Kasumi-1 (cell line): ENCODE data around the gene PHLDB2.
A peak's percentile ranks its signal among the peaks of the same experiment; 100 is the strongest.

Source experiments
- DNase-seq, 2 experiments: peaks; one replicate each; lab custom pipeline; 2025; lab: John Stamatoyannopoulos, UW

The PHLDB2 gene

GRCh38 chr3:111851511-111851954, 7.5 kb upstream of the PHLDB2 start:
- DNase-seq: peak; percentile 42 to 57

DNA sequence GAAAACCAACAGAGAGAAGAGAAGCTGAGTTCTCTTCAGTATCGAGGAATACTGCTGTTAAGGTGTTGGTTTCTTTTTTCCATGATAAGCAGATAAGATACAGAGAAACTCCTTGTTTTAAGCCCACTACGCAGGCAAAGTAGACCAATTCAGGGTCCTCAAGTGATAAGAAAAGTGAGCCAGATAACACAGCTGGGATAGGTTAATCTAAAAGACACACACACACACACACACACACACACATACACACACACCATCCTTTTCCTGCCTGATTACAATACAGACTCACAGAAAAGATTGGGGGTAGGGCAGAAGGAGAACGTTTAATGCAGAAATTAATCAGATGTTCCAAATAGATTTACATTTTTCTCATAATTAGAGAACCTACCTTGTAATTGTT, 6.5 kb upstream of the PHLDB2 start:
- no peak for DNase-seq

DNA sequence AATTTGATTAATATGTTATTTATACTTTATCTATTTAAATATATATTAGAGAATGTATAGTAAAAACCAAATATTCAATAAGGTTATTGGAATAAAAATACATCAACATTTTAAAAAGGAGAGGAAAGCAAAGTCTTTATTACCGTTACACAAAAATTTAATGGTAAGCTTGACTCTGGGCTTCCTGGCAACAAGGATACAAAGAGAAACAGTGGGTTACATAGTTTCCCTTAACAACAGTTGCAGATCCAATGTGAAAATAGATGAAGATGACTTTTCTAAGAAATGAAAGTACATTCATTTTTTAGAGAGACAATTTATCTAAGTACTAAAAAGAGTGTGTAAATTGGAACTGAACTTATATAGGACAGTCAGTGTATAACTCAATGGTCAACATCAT, 6.0 kb upstream of the PHLDB2 start:
- DNase-seq: no peak

- no peak for DNase-seq
Observed at GRCh38 chr3:111854990-111855389, 4.1 kb upstream of the PHLDB2 start.

DNA sequence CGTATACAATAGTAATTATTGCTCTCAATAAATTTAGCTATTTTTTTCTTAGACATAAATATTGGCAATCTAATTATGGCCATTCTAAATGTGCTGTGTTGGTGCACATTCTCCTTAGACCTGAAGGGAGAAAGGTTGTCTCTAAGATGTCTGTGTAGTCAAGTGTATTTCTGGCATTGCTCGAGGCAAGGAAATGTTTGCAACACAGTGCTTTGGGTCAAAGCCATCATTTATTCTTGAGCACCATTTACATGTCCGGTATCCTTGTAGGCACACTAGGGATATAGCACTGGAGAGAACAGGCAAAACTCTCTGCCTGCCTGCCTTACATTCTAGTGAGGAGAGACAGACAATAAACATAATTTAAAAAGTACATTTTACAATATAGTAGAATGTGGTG, 2.6 kb upstream of the PHLDB2 start:
- no peak for DNase-seq

DNA sequence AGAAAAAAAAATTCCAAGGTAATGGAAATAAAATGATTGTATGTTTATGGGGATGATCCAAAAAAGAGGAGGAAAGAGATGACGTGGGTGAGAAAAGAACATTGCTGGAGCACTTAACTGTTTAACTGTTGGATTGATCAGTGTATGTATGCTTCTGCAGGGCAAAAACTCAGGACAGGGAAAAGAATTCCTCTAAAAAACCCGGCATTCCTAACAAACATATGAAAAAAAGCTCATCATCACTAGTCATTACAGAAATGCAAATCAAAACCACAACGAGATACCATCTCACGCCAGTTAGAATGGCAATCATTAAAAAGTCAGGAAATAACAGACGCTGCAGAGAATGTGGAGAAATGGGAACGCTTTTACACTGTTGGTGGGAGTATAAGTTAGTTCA, 1.6 kb upstream of the PHLDB2 start:
- DNase-seq: no peak

GRCh38 chr3:111858642-111859041, 423 bp upstream of the PHLDB2 start:
- DNase-seq: no peak

DNA sequence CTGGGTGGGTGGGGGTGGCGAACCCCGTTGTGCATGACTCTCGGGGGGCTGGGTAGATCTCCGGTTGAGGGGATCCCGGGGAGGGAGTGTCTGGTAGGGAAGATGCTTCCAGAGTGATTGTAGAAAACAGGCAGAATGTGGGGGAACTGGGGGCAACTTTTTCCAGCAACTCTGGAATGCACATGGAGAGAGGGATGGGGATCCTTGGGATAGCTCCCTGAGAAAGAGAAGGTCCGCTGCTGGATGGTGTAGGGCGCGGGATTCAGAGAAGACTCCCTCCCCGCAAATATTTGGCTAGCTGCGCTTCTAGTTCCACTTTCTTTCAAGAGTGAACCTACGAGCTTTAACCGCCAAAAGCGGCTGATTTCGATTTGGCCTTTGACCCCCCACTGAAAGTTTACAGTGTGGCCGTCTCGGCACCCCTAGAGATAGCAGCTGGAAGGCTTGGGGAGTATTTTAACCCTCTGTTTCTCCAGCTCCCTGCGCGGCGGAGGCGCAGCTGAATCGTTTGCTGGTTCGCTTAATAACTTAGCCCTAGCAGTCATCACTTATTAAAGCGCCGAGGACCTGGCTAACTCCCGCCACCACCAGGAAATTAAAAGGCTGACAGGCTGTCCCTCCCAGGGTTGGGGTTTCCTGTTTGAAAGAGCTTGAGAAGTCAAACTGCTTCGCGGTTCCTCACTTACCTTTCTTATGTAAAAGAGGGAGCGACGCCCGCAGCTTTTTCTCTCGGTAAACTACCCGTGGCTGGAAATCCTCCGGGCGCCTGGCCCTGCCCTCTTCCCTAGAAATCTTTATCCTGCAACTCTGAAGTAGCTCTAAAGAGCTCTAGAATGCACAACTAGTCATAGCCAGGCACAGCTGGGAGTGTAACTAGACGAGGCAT, 1.2 kb downstream of the PHLDB2 start:
- DNase-seq: peak; percentile 59 to 68

GRCh38 chr3:111861391-111861790, 2.3 kb downstream of the PHLDB2 start:
- no peak for DNase-seq

GRCh38 chr3:111862415-111862814, 3.4 kb downstream of the PHLDB2 start:
- DNase-seq: no peak

DNA sequence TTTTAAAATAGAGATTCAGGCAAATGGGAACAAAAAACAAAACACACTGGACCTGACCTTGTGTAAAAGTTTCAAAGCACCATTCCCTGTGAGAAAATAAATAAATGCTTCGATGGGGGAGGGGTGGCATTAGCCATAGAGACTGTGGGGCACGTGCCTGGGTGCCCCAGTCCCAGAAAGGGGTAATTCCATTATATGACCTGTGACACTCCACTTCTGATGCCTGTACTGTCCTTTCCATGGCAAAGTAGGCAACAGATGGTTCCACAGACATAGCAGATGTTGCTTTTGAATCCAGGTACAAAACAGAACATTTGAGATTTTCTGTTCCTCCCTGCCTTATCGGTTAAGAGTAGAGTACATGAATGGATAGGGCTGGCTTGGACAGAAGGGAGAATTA, 3.9 kb downstream of the PHLDB2 start:
- no peak for DNase-seq

DNA sequence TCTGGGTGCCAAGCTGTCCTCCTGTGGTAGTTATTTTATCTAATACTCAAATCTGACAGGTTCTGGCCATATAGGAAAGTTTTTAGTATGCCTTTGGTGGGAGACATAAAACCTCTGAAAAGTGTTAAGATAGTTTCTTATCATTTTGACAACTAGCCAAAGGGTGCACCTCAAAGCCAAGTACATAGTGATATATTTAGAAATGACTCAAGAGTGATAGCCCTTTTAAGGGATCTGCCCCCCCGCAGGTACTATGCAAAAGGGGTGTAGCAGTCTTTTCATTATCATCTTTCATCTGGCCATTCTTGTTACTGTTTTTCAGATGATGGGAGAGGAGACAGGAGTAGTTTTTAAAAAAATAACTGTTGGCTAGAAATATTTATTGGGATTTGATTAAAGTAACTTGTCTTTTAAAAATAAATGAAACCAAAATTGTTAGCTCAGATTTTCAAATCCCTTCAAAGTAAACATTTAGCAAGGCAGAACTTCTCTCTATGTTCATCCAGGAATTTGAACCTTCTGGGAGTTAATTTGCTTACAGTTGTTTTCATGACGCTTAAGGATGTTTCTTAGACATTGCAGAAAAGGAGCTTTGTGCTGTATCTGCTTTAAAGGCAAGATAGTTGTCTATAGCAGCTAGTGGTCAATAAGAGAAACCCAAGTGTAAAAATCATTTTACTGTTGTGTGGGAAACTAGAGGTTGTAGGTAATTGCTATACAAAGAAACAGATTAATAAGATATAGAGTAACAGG, 5.1 kb downstream of the PHLDB2 start:
- no peak for DNase-seq

DNA sequence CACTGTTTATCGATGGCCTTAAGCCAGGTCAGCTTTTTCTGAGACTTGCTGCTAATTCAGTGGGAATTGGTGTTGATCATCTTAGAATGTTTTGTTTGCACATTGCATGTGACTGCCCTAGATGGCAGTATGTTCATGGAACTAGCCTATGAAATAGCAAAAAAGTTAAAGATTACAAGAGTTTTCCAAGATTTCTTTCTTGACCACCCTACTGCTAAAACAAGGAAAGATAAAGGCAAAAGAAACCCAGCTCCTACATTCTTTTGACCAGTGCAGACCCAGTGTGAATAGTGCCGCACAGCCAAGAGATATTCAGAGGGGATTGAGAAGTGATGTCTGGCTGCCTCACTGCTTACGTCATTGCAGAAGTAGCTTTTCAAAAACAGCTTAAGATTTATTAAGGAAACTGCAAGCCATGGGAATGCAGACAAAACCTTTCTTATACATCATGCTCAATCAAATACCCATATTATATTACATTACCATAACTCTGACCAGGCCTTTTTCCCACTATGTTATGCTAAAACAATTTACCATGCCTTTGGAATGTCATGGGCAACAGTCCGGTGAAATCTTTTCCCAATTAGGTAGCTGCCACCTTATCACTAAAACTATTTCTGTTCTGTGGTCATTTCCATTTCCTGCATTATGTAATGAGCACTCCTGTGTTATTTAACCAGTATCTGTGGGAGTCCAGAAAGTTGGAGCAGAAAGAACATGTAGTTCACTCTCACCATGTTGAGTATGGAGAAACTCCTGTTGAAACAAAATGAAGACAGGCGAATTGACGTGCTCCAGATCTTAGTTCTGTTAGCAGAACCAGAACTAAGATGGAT, 6.0 kb downstream of the PHLDB2 start:
- no peak for DNase-seq

DNA sequence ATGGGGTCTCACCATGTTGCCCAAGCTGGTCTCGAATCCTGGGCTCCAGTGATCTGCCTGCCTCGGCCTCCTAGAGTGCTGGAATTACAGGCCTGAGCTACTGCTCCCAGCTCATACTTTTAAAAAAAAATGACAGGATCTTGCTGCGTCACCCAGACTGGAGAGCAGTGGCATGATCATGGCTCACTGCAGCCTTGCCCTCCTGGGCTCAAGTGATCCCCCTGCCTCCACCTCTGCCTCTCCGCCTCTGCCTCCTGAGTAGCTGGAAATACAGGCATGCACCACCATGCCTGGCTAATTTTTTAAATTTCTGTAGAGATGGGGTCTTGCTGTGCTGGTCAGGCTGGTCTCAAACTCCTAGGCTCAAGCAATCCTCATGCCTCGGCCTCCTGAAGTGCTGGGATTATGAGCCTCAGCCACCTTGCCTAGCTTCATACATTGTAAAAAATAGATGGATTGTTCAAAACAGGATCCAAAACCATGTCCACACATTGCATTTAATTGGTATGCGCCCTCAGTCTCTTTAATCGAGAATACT, 8.9 kb downstream of the PHLDB2 start:
- DNase-seq: no peak

- no peak for DNase-seq
Observed at GRCh38 chr3:111870620-111871019, 11.6 kb downstream of the PHLDB2 start.

GRCh38 chr3:111871809-111872623, 13.0 kb downstream of the PHLDB2 start:
- DNase-seq: no peak

- DNase-seq: no peak
Observed at GRCh38 chr3:111872979-111873378, 13.9 kb downstream of the PHLDB2 start.

DNA sequence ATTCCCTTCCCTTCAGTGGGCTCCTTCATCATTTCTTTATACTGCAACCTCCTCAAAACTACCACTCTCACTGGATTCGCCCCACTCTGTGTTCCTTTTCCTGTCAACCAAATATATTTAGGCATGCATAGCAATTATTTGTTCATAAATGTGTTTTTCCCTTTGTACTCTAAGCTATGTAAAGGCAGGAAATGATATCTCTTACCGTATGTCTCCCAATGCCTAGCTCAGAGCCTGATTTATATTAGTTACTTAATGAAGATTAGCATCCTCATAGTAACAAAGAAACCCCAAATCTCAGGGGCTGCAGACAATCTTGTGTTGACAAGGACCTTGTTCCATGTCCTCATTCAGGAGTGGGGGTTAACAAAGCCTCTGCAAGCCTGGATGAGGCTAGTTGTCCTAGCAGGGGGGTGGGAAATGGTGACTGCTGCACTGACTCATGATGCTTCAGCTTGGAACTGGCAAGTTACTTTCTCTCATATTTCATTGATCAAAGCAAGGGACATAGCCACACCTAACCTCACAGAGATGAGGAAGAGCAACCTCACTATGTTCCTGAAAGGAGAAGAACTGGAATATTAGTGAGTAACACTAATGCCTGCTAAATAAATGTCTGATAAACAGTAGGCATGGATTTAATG, 15.2 kb downstream of the PHLDB2 start:
- DNase-seq: no peak

- DNase-seq: no peak
Observed at GRCh38 chr3:111881480-111881879, 22.4 kb downstream of the PHLDB2 start.

- DNase-seq: no peak
Observed at GRCh38 chr3:111882194-111882593, 23.1 kb downstream of the PHLDB2 start.

DNA sequence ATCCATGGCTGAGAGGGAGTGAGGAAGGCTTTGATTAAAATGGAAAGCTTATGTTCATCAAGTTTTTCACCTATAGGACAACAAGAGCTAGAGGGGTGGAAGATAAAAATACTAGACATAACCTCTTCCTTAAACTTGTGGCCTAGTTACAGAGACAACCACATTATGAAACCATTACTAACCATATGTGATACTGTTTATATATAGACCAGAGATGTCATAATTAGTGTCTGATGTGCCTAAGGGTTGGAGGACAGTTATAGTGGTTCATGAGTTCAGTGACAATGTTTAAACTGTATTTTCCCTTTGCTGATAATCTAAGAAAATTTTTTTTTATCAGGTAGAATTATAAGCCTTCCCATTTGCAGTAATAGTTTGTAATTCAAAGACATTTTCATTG, 23.7 kb downstream of the PHLDB2 start:
- DNase-seq: no peak
